H7 (cell line): ENCODE data around the gene ALDH1A2. TPM values are rescaled to one million over a fixed set of nuclear protein-coding genes. Genes with fewer than 3 reads are reported as not detected.
"Not testable (repeated sequence)": the region's sequence is repeated elsewhere in the genome, so short reads cannot be mapped to it uniquely, and the experiment has no call there.

Experiments
- DNase-seq: peaks from one replicate; pipeline ENCODE4 v3.0.0; 2012
- H3K27me3 ChIP-seq: 2 replicates; pipeline ENCODE4 v1.6.0; 2011; ENCODE audit warnings: mild to moderate bottlenecking, low read length; ENCODE audit not compliant: control insufficient read depth, insufficient read depth
- H3K36me3 ChIP-seq: replicated peaks from 2 replicates; pipeline ENCODE4 v1.5.1; 2011; ENCODE audit warnings: low read length; ENCODE audit not compliant: control insufficient read depth, insufficient read depth
- H3K4me3 ChIP-seq: 2 replicates; pipeline ENCODE4 v1.5.1; 2011; ENCODE audit warnings: low read depth, mild to moderate bottlenecking, control low read depth, low read length, moderate library complexity; ENCODE audit not compliant: insufficient read depth
- total RNA-seq: library from RNA; depleted of rRNA; stranded (reverse); fragments of >200 nt; shearing (Covaris generic); gene quantifications from 2 replicates; pipeline ENCODE4 v1.2.3, GENCODE V29; 2014; rRNA removed

ALDH1A2 gene
- 0.10 TPM in 1 of 2 replicates, not detected in the other for total RNA-seq

DNA sequence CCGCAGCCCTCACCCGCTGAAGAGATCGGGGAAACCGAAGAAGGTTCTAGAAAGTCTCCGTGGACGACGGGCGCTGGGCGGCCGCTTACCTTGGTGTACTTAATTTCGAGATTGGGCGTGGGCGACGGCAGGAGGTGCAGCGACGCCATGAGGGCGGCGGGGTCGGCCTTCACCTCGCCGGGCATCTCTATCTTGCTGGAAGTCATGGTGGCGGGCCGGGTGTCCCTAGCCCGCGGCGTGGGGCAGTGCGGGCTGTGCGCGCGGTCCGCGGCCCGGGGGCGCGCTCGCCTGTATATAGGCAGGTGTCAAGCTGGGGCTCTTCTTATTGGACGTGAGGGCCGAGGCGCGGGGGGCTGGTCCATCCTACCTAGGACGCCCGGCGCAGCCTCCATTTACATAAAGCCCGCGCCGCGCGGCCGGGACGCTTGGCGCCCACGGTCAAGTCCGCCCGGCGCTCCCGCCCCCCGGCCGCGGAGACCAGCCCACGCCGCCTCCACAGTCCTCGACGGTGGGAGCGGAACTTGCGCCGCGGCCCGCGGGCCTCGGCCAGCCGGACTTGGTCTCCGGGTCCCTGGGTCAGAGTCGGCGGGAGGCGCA lies at the start of gene ALDH1A2:
Gene ALDH1A2 (minus strand): TSS at position 267 of the 597 bp plus-strand sequence. CDS start 61 bp downstream, at position 206.
- no peaks in the 10 kb centered on the region for H3K36me3 ChIP-seq
- DNase-seq: peak; percentile 75
- peak within 1 kb of the TSS; percentile 51 for H3K4me3 ChIP-seq
- peaks cover 67% of the 10 kb centered on the region for H3K27me3 ChIP-seq

DNA sequence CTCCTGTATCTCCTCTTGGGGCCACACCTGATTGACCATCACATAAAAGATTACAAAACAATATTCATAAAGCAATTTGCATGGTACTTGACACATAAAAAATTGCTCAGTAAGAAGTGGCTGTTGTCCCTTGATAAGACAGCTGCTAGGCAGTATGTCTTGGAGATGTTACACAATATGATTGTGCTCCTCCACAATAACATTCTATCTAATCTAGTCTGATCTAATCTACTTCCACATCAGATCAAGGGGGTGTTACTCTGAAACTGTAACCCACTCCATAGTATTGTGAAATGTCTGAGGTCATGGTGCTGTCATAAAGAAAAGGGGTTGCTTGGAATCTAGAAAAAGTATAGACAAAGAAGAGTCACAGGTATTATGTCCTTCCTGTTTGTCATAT lies 49.3 kb upstream of the ALDH1A2 start:
- no peak for DNase-seq
- Histone ChIP-seq H3K27me3 (no peaks in the 10 kb centered on the region), H3K4me3 (no peak overlapping the region), H3K36me3 (no peaks in the 10 kb centered on the region)

DNA sequence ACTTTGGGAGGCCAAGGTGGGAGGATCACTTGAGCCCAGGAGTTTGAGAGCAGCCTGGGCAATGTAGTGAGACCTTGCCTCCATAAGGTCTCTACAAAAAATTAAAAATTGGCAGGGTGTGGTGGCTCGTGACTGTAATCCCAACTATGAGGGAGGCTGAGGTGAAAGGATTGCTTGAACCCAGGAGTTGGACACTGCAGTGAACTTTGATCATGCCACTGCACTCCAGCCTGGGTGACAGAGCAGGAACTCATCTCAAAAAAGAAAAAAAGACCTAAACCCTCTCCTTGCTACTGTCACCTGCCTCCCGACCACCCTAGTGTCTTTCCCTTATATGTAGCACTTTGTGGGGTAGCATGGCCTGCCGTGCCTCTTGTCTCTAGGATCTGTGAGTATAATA lies 48.9 kb upstream of the ALDH1A2 start:
- Histone ChIP-seq H3K27me3 (no peaks in the 10 kb centered on the region), H3K4me3 (no peak overlapping the region), H3K36me3 (no peaks in the 10 kb centered on the region)
- DNase-seq: no peak

DNA sequence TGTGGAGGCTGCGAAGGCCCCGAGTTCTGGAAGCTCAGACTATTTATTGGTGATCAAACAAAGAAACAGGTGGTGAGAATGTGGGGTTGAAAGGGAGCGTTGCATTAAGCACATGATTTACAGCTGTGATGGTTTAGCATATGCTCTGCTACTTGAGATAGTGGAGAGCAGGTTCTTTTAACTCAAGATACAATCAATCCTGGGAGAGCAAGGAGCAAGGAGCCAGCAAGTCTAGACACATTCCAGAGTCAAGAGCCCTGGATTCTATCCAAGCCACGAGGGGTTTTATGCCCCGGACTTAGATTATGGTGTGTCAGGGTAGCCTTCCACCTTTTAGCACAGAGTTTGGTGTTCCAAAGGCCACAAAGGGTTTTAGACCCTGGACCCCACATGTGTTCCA lies 47.8 kb upstream of the ALDH1A2 start:
- not testable (repeated sequence) for H3K36me3 ChIP-seq, H3K27me3 ChIP-seq, DNase-seq, H3K4me3 ChIP-seq

DNA sequence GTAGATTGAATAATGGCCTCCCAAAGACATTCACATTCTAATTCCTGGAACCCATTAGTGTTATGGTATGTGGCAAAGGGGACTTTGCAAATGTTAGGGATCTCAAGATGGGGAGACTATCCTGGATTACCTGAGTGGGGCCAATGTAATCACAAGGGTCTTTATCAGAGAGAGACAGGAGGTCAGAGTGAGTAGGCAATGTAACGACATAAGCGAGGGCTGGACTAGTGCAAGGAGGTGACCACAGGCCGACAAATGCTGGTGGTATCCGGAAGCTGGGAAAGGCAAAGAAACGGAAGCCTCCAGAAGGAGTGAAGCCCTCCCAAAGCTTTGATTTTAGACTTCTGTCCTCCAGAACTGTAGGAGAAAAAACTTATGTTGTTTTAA lies 46.2 kb upstream of the ALDH1A2 start:
- H3K36me3 ChIP-seq: no peaks in the 10 kb centered on the region
- no peak for DNase-seq
- no peaks in the 10 kb centered on the region for H3K27me3 ChIP-seq
- H3K4me3 ChIP-seq: no peak overlapping the region

DNA sequence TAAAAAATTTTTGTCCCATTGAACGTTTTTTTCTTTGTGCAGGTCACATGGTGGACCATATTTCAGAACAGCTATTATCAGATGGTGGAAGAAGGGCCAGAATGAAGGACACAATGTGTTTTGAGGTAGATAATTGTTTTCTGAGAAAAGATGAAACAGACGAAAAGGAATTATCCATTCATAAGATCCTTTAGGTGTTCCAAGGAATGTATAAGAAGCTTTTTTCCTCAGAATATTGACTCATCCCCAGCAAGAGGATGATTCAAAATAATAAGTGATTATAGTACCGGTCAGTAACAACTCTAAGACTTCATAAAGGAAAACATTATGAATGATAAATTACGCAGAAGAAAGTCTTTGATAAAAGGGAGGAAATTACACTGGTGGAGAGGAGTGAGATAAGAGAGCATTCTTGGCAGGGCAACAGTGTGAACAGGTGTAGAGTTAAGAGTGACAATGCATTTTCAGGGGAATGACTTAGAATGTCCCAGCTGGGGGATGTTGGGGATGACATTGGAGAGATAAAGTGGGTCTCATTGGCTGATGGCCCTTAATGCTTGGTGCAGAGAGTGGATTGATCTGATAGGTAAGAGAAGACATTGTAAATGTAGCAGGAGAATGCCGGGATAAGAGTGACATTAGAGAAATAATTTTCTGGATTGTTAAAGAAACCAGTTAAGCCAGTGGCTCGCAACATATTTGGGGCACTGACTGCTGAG lies 45.6 kb upstream of the ALDH1A2 start:
- H3K27me3 ChIP-seq: no peaks in the 10 kb centered on the region
- no peak overlapping the region for H3K4me3 ChIP-seq
- DNase-seq: no peak
- no peaks in the 10 kb centered on the region for H3K36me3 ChIP-seq

DNA sequence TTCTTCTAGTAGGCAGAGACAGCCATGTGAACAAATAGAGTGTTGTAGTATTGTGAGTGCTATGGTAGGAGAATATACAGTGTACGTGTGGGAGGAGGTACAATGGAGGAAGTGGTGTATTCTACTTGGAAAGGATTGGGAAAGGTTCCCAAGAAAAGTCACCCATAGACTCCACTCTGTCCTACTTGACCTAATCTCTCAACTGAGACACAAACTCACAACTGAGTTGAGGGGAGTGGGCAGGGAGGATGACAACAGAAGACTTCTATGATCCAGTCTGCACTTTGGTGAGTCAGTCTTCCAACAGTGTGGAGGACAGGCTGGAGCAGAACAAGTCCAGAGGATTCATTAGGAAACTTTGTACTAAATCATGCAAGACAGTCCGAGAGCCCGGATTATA lies 43.9 kb upstream of the ALDH1A2 start:
- H3K36me3 ChIP-seq: no peaks in the 10 kb centered on the region
- no peaks in the 10 kb centered on the region for H3K27me3 ChIP-seq
- H3K4me3 ChIP-seq: no peak overlapping the region
- DNase-seq: no peak

DNA sequence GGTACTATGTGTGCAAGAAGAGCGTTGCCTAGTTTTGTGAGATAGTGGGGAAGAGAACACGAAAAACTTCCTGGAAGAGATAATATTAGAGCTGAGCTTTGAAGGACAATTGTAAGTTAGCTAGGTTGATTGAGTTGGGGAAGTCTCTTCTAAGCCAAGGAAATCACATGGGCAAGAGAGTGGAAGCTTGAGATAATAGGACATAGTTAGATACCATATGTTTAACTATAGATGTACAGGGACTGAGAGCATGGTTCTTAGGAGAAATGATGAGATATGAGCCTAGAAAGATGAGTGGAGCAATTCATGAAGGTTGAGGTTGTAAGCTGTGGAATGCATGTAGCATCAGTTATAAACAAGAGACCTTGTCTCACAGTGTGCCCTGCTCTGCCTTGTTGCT lies 42.6 kb upstream of the ALDH1A2 start:
- Histone ChIP-seq H3K36me3 (no peaks in the 10 kb centered on the region), H3K27me3 (no peaks in the 10 kb centered on the region), H3K4me3 (no peak overlapping the region)
- no peak for DNase-seq

DNA sequence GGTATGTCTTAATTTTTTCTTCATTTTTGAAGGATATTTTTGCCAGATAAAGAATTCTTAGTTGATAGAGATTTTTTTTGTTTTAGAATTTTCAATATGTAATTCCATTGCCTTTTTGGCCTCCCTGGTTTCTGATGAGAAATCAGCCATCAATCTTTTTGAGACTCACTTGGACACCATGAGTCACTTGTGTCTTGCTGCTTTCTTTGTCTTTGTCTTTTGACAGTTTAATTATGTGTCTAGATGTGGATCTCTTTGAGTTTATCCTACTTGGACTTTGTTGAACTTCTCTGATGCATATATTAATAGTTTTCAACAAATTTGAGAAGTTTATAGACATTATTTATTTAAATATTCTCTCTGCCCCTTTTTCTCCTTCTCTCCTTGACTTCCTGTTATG lies 38.0 kb upstream of the ALDH1A2 start:
- H3K36me3 ChIP-seq: no peaks in the 10 kb centered on the region
- no peaks in the 10 kb centered on the region for H3K27me3 ChIP-seq
- H3K4me3 ChIP-seq: no peak overlapping the region
- no peak for DNase-seq

DNA sequence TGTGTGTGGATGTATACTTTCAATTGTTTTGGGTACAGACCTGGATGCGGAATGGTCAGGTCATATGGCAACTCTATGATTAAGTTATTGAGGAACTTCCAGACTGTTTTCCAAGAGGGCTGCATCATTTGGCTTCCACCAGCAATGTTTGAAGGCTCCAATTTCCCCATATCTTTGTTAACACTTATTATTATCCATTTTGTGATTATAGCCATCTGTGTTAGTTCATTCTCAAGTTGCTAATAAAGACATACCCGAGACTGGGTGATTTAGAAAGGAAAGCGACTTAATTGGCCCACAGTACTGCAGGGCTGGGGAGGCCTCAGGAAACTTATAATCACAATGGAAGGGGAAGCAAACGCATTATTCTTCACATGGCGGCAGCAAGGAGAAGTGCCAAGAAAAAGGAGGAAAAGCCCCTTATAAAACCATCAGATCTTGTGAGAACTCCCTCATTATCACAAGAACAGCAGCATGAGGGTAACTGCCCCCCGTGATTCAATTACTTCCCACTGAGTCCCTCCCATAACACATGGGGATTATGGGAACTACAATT lies 31.1 kb upstream of the ALDH1A2 start:
- Histone ChIP-seq H3K36me3 (no peaks in the 10 kb centered on the region), H3K4me3 (no peak overlapping the region), H3K27me3 (no peaks in the 10 kb centered on the region)
- no peak for DNase-seq

DNA sequence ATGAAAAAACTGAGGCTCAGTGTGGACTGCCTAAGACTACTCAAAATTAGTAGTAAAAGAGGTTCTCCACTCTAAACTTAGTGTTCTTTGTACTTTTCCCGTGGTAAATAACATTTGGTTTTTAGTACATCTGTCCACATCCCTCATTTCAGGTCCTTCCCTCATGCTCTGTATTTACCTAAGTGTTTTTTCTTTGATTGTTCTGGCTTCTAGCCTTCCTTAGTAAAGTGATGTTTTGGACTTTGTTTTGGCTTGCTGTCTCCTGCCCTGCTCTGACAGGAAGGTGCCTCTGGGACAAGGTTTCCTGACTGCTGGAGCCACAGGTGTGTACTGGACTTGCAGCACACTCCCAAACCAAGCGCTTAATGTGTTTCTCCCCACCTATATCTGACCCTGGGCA lies 29.9 kb upstream of the ALDH1A2 start:
- no peaks in the 10 kb centered on the region for H3K27me3 ChIP-seq
- no peak overlapping the region for H3K4me3 ChIP-seq

DNA sequence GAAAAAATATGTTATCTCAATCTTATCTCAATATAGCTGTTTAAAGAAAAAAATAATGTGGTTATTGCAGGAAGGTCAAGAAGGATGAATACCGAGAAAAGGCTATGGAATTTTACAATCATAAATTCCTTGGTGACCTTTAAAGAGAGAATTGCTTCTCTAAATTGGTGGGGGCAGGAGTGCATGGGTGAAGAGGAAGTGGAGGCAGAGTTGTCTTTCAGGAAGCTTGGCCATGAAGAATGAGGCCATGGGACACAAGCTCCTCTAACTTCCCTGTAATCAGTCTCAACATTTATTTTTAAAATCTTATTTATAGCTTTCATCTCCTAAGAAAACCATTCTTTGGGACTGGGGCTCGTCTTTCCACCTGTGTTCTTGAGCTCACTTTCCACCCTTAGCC lies 22.4 kb upstream of the ALDH1A2 start:
- H3K4me3 ChIP-seq: no peak overlapping the region
- H3K36me3 ChIP-seq: no peaks in the 10 kb centered on the region
- no peaks in the 10 kb centered on the region for H3K27me3 ChIP-seq
- no peak for DNase-seq

More for the DNA sequence above, 29.9 kb upstream of the ALDH1A2 start:
- no peaks in the 10 kb centered on the region for H3K36me3 ChIP-seq
- no peak for DNase-seq

DNA sequence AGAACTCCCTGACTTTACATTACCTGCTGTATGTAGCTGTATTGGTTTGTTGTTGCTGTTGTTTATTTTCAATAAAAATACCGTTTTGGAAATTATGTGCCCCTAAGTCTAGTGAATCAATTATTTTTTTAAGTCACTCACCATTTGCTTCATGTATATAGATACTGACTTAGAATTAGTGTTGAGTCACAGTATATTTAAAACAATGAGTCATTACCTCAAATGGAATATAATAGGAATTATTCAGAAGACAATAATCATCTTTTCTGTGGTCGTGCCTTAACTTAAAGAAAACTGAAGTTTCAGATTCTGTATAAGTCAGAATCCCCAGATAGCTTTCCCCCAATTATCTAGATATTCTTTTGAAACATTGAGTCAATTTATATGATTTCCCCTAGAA lies 21.0 kb upstream of the ALDH1A2 start:
- no peak for DNase-seq
- Histone ChIP-seq H3K27me3 (no peaks in the 10 kb centered on the region), H3K36me3 (no peaks in the 10 kb centered on the region), H3K4me3 (no peak overlapping the region)

DNA sequence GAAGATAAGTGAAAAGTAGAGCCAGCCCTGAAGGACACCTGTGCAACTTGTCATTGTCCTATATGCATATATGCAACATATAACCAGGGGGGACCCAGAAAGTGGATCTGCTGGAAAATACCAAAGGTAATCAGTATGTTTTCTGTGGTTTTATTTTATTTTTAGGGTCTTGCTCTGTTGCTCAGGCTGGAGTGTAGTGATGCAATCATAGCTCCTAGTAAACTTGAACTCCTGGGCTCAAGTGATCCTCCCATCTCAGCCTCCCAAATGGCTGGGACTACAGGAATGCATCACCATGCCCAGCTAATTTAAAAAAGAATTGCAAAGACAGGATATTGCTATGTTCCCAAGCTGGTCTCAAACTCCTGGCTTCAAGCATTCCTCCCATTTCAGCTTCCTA lies 18.0 kb upstream of the ALDH1A2 start:
- Histone ChIP-seq H3K4me3 (no peak overlapping the region), H3K27me3 (no peaks in the 10 kb centered on the region), H3K36me3 (no peaks in the 10 kb centered on the region)
- no peak for DNase-seq

DNA sequence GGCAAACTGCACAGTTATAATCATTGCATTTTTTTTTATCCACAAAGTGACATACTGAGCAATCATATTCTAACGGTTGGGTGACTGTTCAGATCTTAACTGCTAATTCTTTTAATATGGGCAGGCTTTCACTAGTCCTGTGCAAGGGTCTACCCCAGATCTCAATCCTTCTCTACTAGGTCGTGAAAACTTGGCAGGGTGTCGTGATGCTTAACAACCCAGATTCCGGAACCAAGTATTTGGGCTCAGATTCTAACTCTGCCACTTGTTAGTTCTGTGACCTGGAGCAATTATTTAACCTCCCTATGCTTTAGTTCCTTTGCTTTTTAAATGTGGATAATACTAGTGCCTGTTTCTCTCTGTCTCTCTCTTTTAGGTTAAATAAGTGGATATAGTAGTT lies 16.4 kb upstream of the ALDH1A2 start:
- no peaks in the 10 kb centered on the region for H3K36me3 ChIP-seq
- H3K4me3 ChIP-seq: no peak overlapping the region
- H3K27me3 ChIP-seq: no peaks in the 10 kb centered on the region
- no peak for DNase-seq
